Natural killer cell (primary cell): ENCODE measurements around the gene KCNK5. TPM values are rescaled to one million over a fixed set of nuclear protein-coding genes. Genes with fewer than 3 reads are reported as not detected.

Experiments used
- ATAC-seq, 3 donors: fragments of 150-1000 bp in 2 of 3; fragments of 200-7000 bp in 1 of 3; cut with Tn5 transposase; 1 replicate in 1 of 3; 2 replicates in 2 of 3; pipeline ENCODE4 v1.10.0; 2021; ENCODE audit warnings: mild to moderate bottlenecking in 2 of 3, moderate library complexity in 2 of 3
- DNase-seq, 2 donors: peaks; one replicate each; pipeline versions ENCODE4 v3.0.0 to v3.0.0-alpha.2; 2013 to 2021; ENCODE audit warnings: mixed read lengths in 1 of 2
- H3K27ac ChIP-seq: one replicate; pipeline ENCODE4 v1.5.1; 2013; ENCODE audit warnings: mild to moderate bottlenecking, low read length
- H3K27me3 ChIP-seq: one replicate; pipeline ENCODE4 v1.6.1; 2013; ENCODE audit warnings: low read length; ENCODE audit not compliant: control insufficient read depth, insufficient read depth
- H3K36me3 ChIP-seq: one replicate; pipeline ENCODE4 v1.6.1; 2013; ENCODE audit warnings: low read length; ENCODE audit not compliant: control insufficient read depth, insufficient read depth
- H3K4me1 ChIP-seq: one replicate; pipeline ENCODE4 v1.6.1; 2013; ENCODE audit warnings: low read length; ENCODE audit not compliant: control insufficient read depth, insufficient read depth
- H3K4me3 ChIP-seq: one replicate; pipeline ENCODE4 v1.5.1; 2013; ENCODE audit warnings: low read length
- H3K9me3 ChIP-seq: one replicate; pipeline ENCODE4 v1.6.1; 2013; ENCODE audit warnings: low read length; ENCODE audit not compliant: control insufficient read depth, insufficient read depth
- H3K27ac Mint-ChIP-seq, 2 donors: one replicate each; pipeline ENCODE4 v1.8.0; 2022; ENCODE audit warnings: mild to moderate bottlenecking in 2 of 2, mixed read lengths in 2 of 2, moderate library complexity in 1 of 2
- H3K27me3 Mint-ChIP-seq, 2 donors: one replicate each; pipeline ENCODE4 v1.8.0; 2022; ENCODE audit warnings: low read depth in 2 of 2, mixed read lengths in 2 of 2
- H3K36me3 Mint-ChIP-seq: one replicate; pipeline ENCODE4 v1.8.0; 2022; ENCODE audit warnings: mixed read lengths
- H3K4me1 Mint-ChIP-seq, 2 donors: one replicate each; pipeline ENCODE4 v1.8.0; 2022; ENCODE audit warnings: mixed read lengths in 2 of 2
- H3K4me3 Mint-ChIP-seq: one replicate; pipeline ENCODE4 v1.8.0; 2022; ENCODE audit warnings: mild to moderate bottlenecking, moderate library complexity, mixed read lengths
- H3K9me3 Mint-ChIP-seq, 2 donors: one replicate each; pipeline ENCODE4 v1.8.0; 2022; ENCODE audit warnings: mixed read lengths in 2 of 2
- WGBS: methylation state at CpG from one replicate; pipeline ENCODE4 v1.1.7; 2013; ENCODE audit warnings: missing lambda C conversion rate; ENCODE audit not compliant: insufficient coverage; 5-methylcytosine and 5-hydroxymethylcytosine counted together
- intact Hi-C: fragments of 100-400 bp; cut with micrococcal nuclease; formaldehyde crosslinking; loops from one replicate; pipeline ENCODE4 v1.14.2; 2022
- total RNA-seq, 4 donors: library from RNA; stranded (reverse); fragments of 120-200 nt in 1 of 4; gene quantifications; one replicate each; pipeline versions ENCODE4 v1.2.3 to v1.2.4, GENCODE V29; 2013 to 2022
- TF ChIP-seq, protein P1 (sequence below): fragments of 200-600 bp; IDR thresholded peaks from one replicate; pipeline ENCODE4 v1.8.0; 2022; ENCODE audit warnings: antibody characterized with exemption

KCNK5 gene
- total RNA-seq, 3 donors from 2014 or later (not counting 1 experiment from before 2014, with no cell fraction given), result 0.16 to 0.50 TPM; not detected in 1

DNA sequence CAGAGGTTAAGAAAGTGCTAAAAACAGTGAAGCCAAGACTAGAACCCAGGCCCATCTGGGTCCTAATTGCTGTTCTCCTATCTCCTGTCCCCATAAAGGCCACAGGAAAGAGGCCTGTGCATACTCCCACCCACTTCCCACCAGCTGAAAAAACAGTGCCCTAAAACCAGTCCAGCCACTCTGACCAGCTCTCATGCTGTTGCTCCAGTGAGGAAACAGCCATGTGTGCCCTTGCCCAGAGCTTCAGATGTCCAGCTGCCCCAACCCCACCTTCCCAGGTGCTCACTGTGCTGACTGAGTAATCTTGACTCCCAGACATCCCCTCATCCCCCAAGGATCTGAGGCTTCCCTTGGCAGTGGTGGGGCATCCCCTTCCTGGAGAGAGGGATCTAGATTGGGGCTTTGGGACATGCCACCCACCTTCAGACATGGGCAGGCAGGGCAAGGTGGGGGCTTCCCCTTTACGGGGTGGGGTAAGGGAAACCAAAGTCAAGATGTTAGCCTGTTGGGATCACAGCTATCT, 28.7 kb downstream of the KCNK5 start:
- intact Hi-C loops, result no loop called here
- peaks cover 3% of the 10 kb centered on the region for H3K4me1 ChIP-seq
- no peaks in the 10 kb centered on the region for H3K36me3 ChIP-seq
- DNase-seq (no peak), ATAC-seq (no peak)
- H3K4me3 Mint-ChIP-seq, result no peak overlapping the region
- no peaks in the 10 kb centered on the region for H3K27me3 ChIP-seq
- no peak overlapping the region for H3K4me3 ChIP-seq
- H3K4me1 Mint-ChIP-seq, result no peaks in the 10 kb centered on the region
- no peaks in the 10 kb centered on the region for H3K36me3 Mint-ChIP-seq
- no peaks in the 10 kb centered on the region for H3K9me3 ChIP-seq
- no peaks in the 10 kb centered on the region for H3K27me3 Mint-ChIP-seq
- no peaks in the 10 kb centered on the region for H3K9me3 Mint-ChIP-seq
- 64% methylated on average over 1 of the region's 1 CpG for WGBS
- no peak overlapping the region for H3K27ac Mint-ChIP-seq
- TF ChIP-seq, protein P1, sequence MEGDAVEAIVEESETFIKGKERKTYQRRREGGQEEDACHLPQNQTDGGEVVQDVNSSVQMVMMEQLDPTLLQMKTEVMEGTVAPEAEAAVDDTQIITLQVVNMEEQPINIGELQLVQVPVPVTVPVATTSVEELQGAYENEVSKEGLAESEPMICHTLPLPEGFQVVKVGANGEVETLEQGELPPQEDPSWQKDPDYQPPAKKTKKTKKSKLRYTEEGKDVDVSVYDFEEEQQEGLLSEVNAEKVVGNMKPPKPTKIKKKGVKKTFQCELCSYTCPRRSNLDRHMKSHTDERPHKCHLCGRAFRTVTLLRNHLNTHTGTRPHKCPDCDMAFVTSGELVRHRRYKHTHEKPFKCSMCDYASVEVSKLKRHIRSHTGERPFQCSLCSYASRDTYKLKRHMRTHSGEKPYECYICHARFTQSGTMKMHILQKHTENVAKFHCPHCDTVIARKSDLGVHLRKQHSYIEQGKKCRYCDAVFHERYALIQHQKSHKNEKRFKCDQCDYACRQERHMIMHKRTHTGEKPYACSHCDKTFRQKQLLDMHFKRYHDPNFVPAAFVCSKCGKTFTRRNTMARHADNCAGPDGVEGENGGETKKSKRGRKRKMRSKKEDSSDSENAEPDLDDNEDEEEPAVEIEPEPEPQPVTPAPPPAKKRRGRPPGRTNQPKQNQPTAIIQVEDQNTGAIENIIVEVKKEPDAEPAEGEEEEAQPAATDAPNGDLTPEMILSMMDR, result no peak
- no peak overlapping the region for H3K27ac ChIP-seq

DNA sequence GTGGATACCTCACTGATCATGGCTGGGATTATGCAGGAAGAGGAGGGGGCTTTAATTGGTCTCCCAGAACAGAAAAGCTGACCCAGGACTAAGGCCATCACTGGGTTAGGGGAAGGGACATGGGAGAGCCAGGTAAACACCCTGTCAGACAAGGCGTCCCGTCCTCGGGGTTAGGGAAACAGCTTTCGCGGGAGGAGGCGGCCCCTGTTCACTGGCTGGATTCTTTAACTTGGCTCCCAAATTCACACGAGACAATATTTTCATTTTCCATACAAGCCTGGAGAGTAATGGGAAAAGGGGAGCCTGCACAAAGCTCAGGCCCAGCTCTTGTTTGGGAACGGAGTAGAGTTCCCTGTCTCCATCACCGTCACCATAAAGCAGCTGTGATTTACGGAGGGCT, 29.3 kb downstream of the KCNK5 start:
- 90% methylated on average over 9 of the region's 10 CpGs for WGBS
- no peaks in the 10 kb centered on the region for H3K27me3 ChIP-seq
- H3K27ac Mint-ChIP-seq, result no peak overlapping the region
- H3K9me3 Mint-ChIP-seq, result no peaks in the 10 kb centered on the region
- intact Hi-C loops, result no loop called here
- TF ChIP-seq, protein P1, result no peak
- no peaks in the 10 kb centered on the region for H3K27me3 Mint-ChIP-seq
- no peaks in the 10 kb centered on the region for H3K4me1 Mint-ChIP-seq
- H3K4me3 Mint-ChIP-seq, result no peak overlapping the region
- H3K4me3 ChIP-seq, result no peak overlapping the region
- H3K4me1 ChIP-seq, result peaks cover 3% of the 10 kb centered on the region
- no peaks in the 10 kb centered on the region for H3K36me3 Mint-ChIP-seq
- ATAC-seq (no peak), DNase-seq (no peak)
- no peaks in the 10 kb centered on the region for H3K9me3 ChIP-seq
- H3K36me3 ChIP-seq, result no peaks in the 10 kb centered on the region
- no peak overlapping the region for H3K27ac ChIP-seq

DNA sequence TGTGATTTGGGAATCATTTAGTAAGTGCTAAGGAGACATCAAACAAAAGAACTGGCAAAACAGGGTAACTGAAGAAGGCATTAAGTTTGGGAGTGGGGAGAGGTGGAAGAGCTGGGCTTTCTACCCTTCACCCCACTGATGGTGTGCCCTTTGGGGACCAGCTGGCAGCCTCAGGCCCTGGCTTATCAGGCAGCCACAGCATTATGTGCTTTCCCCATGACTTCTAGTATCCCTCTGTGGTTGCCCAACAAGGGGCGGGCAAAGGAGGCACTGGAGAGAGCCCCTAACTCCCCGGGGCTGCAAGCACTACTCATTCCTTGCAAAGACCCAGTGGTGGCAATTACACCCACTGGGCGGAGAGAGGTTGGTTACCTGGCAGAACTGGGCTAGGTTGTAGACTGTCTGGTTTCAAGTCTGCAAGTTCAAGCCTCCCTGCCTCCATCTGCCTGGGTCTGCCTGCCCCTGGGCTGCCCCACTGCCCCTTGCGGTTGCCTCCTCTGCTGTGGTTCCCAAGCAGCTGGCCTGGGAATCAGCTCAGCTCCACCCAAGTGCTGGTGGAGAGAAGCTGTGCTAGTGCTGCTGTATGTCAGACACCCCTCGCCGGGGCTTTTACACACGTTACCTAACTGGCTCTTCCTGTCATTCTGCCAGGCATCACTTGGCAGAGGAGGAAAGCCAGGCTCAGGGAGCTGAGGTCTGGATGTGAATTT, 29.9 kb downstream of the KCNK5 start:
- Mint-ChIP-seq H3K27me3 (no peaks in the 10 kb centered on the region), H3K4me1 (no peaks in the 10 kb centered on the region), H3K36me3 (no peaks in the 10 kb centered on the region), H3K9me3 (no peaks in the 10 kb centered on the region), H3K27ac (no peak overlapping the region), H3K4me3 (no peak overlapping the region)
- 89% methylated on average over 7 of the region's 7 CpGs for WGBS
- intact Hi-C loops, result no loop called here
- TF ChIP-seq, protein P1, result no peak
- ATAC-seq, result no peak
- Histone ChIP-seq H3K4me3 (no peak overlapping the region), H3K9me3 (no peaks in the 10 kb centered on the region), H3K27ac (no peak overlapping the region), H3K4me1 (peaks cover 3% of the 10 kb centered on the region), H3K36me3 (no peaks in the 10 kb centered on the region), H3K27me3 (no peaks in the 10 kb centered on the region)
- DNase-seq, result no peak

DNA sequence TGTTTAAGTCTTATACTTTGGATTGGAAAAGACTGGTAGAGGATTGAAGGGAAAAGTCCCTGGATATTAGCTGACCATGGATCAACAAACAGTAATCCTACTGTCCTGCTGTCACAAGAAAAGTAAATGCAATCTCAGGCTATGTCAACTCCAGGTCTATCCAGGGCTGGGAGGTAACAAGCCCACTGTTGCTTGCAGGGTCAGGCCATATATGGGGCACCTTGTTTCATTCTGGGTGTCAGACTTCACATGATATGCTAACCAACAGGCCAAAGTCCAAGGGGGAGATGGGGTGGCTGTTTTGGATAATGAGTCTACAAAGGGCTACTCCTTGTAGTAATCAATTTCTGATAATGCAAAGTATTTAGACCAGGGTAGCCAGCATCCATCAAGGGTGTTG, 30.7 kb downstream of the KCNK5 start:
- no peaks in the 10 kb centered on the region for H3K9me3 ChIP-seq
- H3K36me3 ChIP-seq, result no peaks in the 10 kb centered on the region
- no peaks in the 10 kb centered on the region for H3K27me3 ChIP-seq
- Mint-ChIP-seq H3K9me3 (no peaks in the 10 kb centered on the region), H3K4me1 (no peaks in the 10 kb centered on the region), H3K36me3 (no peaks in the 10 kb centered on the region), H3K4me3 (no peak overlapping the region), H3K27me3 (no peaks in the 10 kb centered on the region), H3K27ac (no peak overlapping the region)
- intact Hi-C loops, result no loop called here
- DNase-seq, result no peak
- no peak overlapping the region for H3K4me3 ChIP-seq
- TF ChIP-seq, protein P1, result no peak
- peaks cover 3% of the 10 kb centered on the region for H3K4me1 ChIP-seq
- ATAC-seq, result no peak
- no peak overlapping the region for H3K27ac ChIP-seq
